B cell (primary cell): Measurements from ENCODE around the gene ETV3. TPM values are rescaled to one million over a fixed set of nuclear protein-coding genes. Genes with fewer than 3 reads are reported as not detected.

Experiments
- ATAC-seq: fragments of 200-7000 bp; cut with Tn5 transposase; one replicate; pipeline ENCODE4 v1.10.0; 2021; ENCODE audit warnings: low read depth, mild to moderate bottlenecking, moderate number of reproducible peaks, moderate library complexity
- CTCF ChIA-PET: fragments of 350-600 bp; sonication (Branson Sonifier 250); formaldehyde crosslinking; loops from one replicate; lab custom pipeline; 2021; ENCODE audit warnings: antibody characterized with exemption, inconsistent platforms; lab: Charles Lee
- POLR2A ChIA-PET: fragments of 350-600 bp; sonication (Branson Sonifier 250); formaldehyde crosslinking; loops from one replicate; lab custom pipeline; 2021; ENCODE audit warnings: antibody characterized with exemption; lab: Charles Lee
- DNase-seq: peaks from one replicate; pipeline ENCODE4 v3.0.0; 2013
- H2AFZ ChIP-seq: 2 replicates; pipeline ENCODE4 v1.6.1; 2012; ENCODE audit warnings: mild to moderate bottlenecking, low read depth, low read length; ENCODE audit not compliant: insufficient read depth, poor library complexity, severe bottlenecking
- H3K27ac ChIP-seq, 2 donors: 1 replicate in 1 of 2; 2 replicates in 1 of 2; pipeline ENCODE4 v1.5.1; 2012 to 2013; ENCODE audit warnings: low read length in 2 of 2, mild to moderate bottlenecking in 2 of 2, moderate library complexity in 1 of 2
- H3K27me3 ChIP-seq, 4 experiments: fragments of 200-600 bp in 1 of 4; sonication (generic) in 1 of 4; replicated peaks in 1 of 4; 1 replicate in 2 of 4; 2 replicates in 2 of 4; pipeline versions ENCODE4 v1.6.1 to v1.7.0; 2013 to 2016; ENCODE audit warnings: low read length in 3 of 4, mild to moderate bottlenecking in 2 of 4, mixed read lengths in 1 of 4, moderate library complexity in 1 of 4; ENCODE audit not compliant: insufficient read depth in 4 of 4, control insufficient read depth in 3 of 4; ENCODE audit errors: control extremely low read depth in 1 of 4
- H3K36me3 ChIP-seq, 2 experiments: replicated peaks in 1 of 2; 1 replicate in 1 of 2; 2 replicates in 1 of 2; pipeline versions ENCODE4 v1.6.1 to v1.7.1; 2013; ENCODE audit warnings: low read length in 1 of 2; ENCODE audit not compliant: insufficient read depth in 2 of 2, control insufficient read depth in 1 of 2; ENCODE audit errors: control extremely low read depth in 1 of 2, extremely low read depth in 1 of 2
- H3K4me1 ChIP-seq, 2 donors: fragments of 200-600 bp in 1 of 2; sonication (generic) in 1 of 2; 1 replicate in 1 of 2; 2 replicates in 1 of 2; pipeline versions ENCODE4 v1.5.1 to v1.6.1; 2013 to 2017; ENCODE audit warnings: low read length in 2 of 2; ENCODE audit not compliant: control insufficient read depth in 2 of 2, insufficient read depth in 2 of 2
- H3K4me2 ChIP-seq: replicated peaks from 2 replicates; pipeline ENCODE3; 2012; ENCODE audit warnings: mild to moderate bottlenecking, low read depth, low read length; ENCODE audit not compliant: poor library complexity, severe bottlenecking
- H3K4me3 ChIP-seq, 5 experiments: fragments of 200-600 bp in 1 of 5; sonication (generic) in 1 of 5; 1 replicate in 3 of 5; 2 replicates in 2 of 5; pipeline versions ENCODE4 v1.5.1 to v1.7.0; 2011 to 2016; ENCODE audit warnings: low read length in 4 of 5, mild to moderate bottlenecking in 4 of 5, low read depth in 2 of 5, control low read depth in 1 of 5, moderate library complexity in 1 of 5; ENCODE audit not compliant: insufficient read depth in 1 of 5; ENCODE audit errors: control extremely low read depth in 1 of 5, extremely low read depth in 1 of 5
- H3K79me2 ChIP-seq: fragments of 200-600 bp; sonication (generic); one replicate; pipeline ENCODE4 v1.6.0; 2016; ENCODE audit warnings: low read length; ENCODE audit not compliant: control insufficient read depth, insufficient read depth
- H3K9ac ChIP-seq: fragments of 200-600 bp; sonication (generic); 2 replicates; pipeline ENCODE4 v1.6.1; 2017; ENCODE audit warnings: mild to moderate bottlenecking, low read length, moderate library complexity
- H3K9me3 ChIP-seq, 3 donors: one replicate each; pipeline versions ENCODE4 v1.6.1 to v1.7.1; 2013; ENCODE audit warnings: low read length in 2 of 3; ENCODE audit not compliant: control insufficient read depth in 2 of 3, insufficient read depth in 1 of 3; ENCODE audit errors: control extremely low read depth in 1 of 3
- H4K20me1 ChIP-seq: 2 replicates; pipeline ENCODE4 v1.6.0; 2012; ENCODE audit warnings: mild to moderate bottlenecking, low read length; ENCODE audit not compliant: insufficient read depth, control insufficient read depth, poor library complexity, severe bottlenecking
- H3K27ac Mint-ChIP-seq: one replicate; pipeline ENCODE4 v1.8.0; 2021; ENCODE audit warnings: mixed read lengths
- H3K27me3 Mint-ChIP-seq: one replicate; pipeline ENCODE4 v1.8.0; 2021; ENCODE audit warnings: mixed read lengths
- H3K4me1 Mint-ChIP-seq: one replicate; pipeline ENCODE4 v1.8.0; 2021; ENCODE audit warnings: mixed read lengths
- H3K4me3 Mint-ChIP-seq: one replicate; pipeline ENCODE4 v1.8.0; 2021; ENCODE audit warnings: mixed read lengths
- H3K9me3 Mint-ChIP-seq: one replicate; pipeline ENCODE4 v1.8.0; 2022; ENCODE audit warnings: mixed read lengths; ENCODE audit not compliant: insufficient read depth
- CTCF ChIP-seq: fragments of 200-600 bp; IDR thresholded peaks from one replicate; pipeline ENCODE4 v1.8.0; 2022; ENCODE audit warnings: antibody characterized with exemption, mild to moderate bottlenecking
- EZH2 ChIP-seq: IDR thresholded peaks from 2 replicates; pipeline ENCODE4 v1.6.1; 2012; ENCODE audit warnings: borderline replicate concordance, low read depth, mild to moderate bottlenecking, moderate library complexity, low read length; ENCODE audit not compliant: insufficient read depth, poor library complexity, severe bottlenecking
- WGBS: methylation state at CpG from one replicate; pipeline ENCODE4 v1.1.5; 2013; ENCODE audit warnings: missing lambda C conversion rate; ENCODE audit not compliant: insufficient coverage; 5-methylcytosine and 5-hydroxymethylcytosine counted together
- intact Hi-C: fragments of 100-400 bp; cut with micrococcal nuclease; formaldehyde crosslinking; loops from one replicate; pipeline ENCODE4 v1.10.0; 2022
- polyA plus RNA-seq: library from polyadenylated mRNA; depleted of rRNA; stranded (reverse); fragments of >200 nt; gene quantifications from 2 replicates; pipeline ENCODE4 v1.2.3, GENCODE V29; 2012
- total RNA-seq, 2 donors: library from RNA; stranded (reverse); fragments of 120-200 nt in 1 of 2; gene quantifications; 1 replicate in 1 of 2; 2 replicates in 1 of 2; pipeline versions ENCODE4 v1.2.3 to v1.2.4, GENCODE V29; 2013 to 2022

Gene ETV3
- total and polyA plus RNA-seq, 2 donors (not counting 1 experiment from before 2014, with no cell fraction given): 16.7 to 34.1 TPM

DNA sequence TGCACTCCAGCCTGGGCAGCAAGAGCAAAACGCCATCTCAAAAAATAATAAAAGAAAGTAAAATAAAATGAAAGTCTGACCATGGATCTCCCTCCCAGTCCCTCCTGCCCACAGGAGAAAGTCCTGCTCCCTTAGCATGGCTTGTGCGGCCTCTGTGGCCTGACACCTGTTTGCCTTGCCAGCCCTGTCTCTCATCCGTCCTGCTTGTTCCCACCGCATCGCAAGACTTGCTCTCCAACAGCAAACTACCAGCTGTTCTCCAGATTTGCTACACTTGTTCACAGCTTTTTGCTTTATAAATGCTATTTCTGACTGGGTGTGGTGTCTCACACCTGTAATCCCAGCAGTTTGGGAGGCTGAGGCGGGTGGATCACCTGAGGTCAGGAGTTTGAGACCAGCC is 41.3 kb downstream of the ETV3 start:
- Mint-ChIP-seq H3K4me3 (no peak overlapping the region), H3K27me3 (peaks cover 14% of the 10 kb centered on the region), H3K4me1 (no peaks in the 10 kb centered on the region), H3K27ac (no peak overlapping the region), H3K9me3 (no peaks in the 10 kb centered on the region)
- Histone ChIP-seq H3K36me3 (no peaks in the 10 kb centered on the region), H3K4me3 (no peak overlapping the region), H3K9me3 (no peaks in the 10 kb centered on the region), H2AFZ (no peak overlapping the region), H3K79me2 (no peaks in the 10 kb centered on the region), H3K4me2 (no peak overlapping the region), H3K4me1 (no peaks in the 10 kb centered on the region), H3K27me3 (no peaks in the 10 kb centered on the region), H4K20me1 (no peaks in the 10 kb centered on the region), H3K27ac (no peak overlapping the region), H3K9ac (no peak overlapping the region)
- TF ChIP-seq CTCF (no peak), EZH2 (no peak)
- DNase-seq (no peak), ATAC-seq (no peak)
- intact Hi-C loops: no loop called here
- WGBS: 0% methylated on average over 1 of the region's 6 CpGs
- ChIA-PET POLR2A (no interaction called here), CTCF (no interaction called here)

- ATAC-seq: no peak
- intact Hi-C loops: no loop called here
These were observed 42.6 kb downstream of the ETV3 start for GRCh38 chr1:157095551-157095950.

More at GRCh38 chr1:157095551-157095950, 42.6 kb downstream of the ETV3 start:
- Histone ChIP-seq H2AFZ (no peak overlapping the region), H3K4me3 (no peak overlapping the region), H3K79me2 (no peaks in the 10 kb centered on the region), H3K9me3 (no peaks in the 10 kb centered on the region), H3K4me2 (no peak overlapping the region), H3K27me3 (peaks cover 0 to 5% (median 0%) of the 10 kb centered on the region in 4 experiments), H3K4me1 (no peaks in the 10 kb centered on the region), H3K27ac (no peak overlapping the region), H4K20me1 (no peaks in the 10 kb centered on the region), H3K9ac (no peak overlapping the region), H3K36me3 (no peaks in the 10 kb centered on the region)
- no peak for DNase-seq
- peaks cover 8% of the 10 kb centered on the region for H3K27me3 Mint-ChIP-seq
- CTCF ChIA-PET: interaction anchor here (1.1 to 4.2 kb wide), 2 partner anchors 9 to 60 kb away, joined by 3 to 29 read pairs; no protein-coding TSS in a partner anchor
- no peak for TF ChIP-seq CTCF
- TF ChIP-seq EZH2: no peak
- no peak overlapping the region for H3K27ac Mint-ChIP-seq
- POLR2A ChIA-PET: no interaction called here
- WGBS: 100% methylated on average over 1 of the region's 2 CpGs
- H3K4me3 Mint-ChIP-seq: no peak overlapping the region
- no peaks in the 10 kb centered on the region for H3K4me1 Mint-ChIP-seq
- no peaks in the 10 kb centered on the region for H3K9me3 Mint-ChIP-seq
